NCI-H82 treated with DMSO at 0.1 percent for 48 hours (cell line): Measurements from ENCODE around the gene NBAS.

Experiments used
- DNase-seq: peaks from one replicate; lab custom pipeline; 2025; ENCODE audit not compliant: unreplicated experiment; lab: John Stamatoyannopoulos, UW

Gene NBAS

GRCh38 chr2:15316370-15316814, 244.7 kb downstream of the NBAS start:
- DNase-seq, result no peak

GRCh38 chr2:15315411-15315810, 245.7 kb downstream of the NBAS start:
- DNase-seq, result no peak

GRCh38 chr2:15313657-15314056, 247.5 kb downstream of the NBAS start:
- DNase-seq, result no peak

- DNase-seq, result no peak
These were observed 249.2 kb downstream of the NBAS start for GRCh38 chr2:15311926-15312325.

GRCh38 chr2:15311201-15311907, 249.8 kb downstream of the NBAS start:
- DNase-seq, result no peak

- no peak for DNase-seq
These were observed 253.6 kb downstream of the NBAS start for GRCh38 chr2:15307526-15307925.

- no peak for DNase-seq
These were observed 254.4 kb downstream of the NBAS start for GRCh38 chr2:15306706-15307105.

- DNase-seq, result no peak
These were observed 257.3 kb downstream of the NBAS start for GRCh38 chr2:15303874-15304273.

- no peak for DNase-seq
These were observed 259.0 kb downstream of the NBAS start for GRCh38 chr2:15302154-15302553.

- DNase-seq, result no peak
These were observed 260.2 kb downstream of the NBAS start for GRCh38 chr2:15300624-15301573.

- no peak for DNase-seq
These were observed 261.1 kb downstream of the NBAS start for GRCh38 chr2:15299904-15300520.

- DNase-seq, result no peak
These were observed 262.4 kb downstream of the NBAS start for GRCh38 chr2:15298770-15299169.

GRCh38 chr2:15293262-15293937, 267.7 kb downstream of the NBAS start:
- peak; percentile 68 for DNase-seq

GRCh38 chr2:15287447-15288184, 273.5 kb downstream of the NBAS start:
- DNase-seq, result no peak

GRCh38 chr2:15284614-15285013, 276.5 kb downstream of the NBAS start:
- no peak for DNase-seq

GRCh38 chr2:15281681-15282080, 279.5 kb downstream of the NBAS start:
- DNase-seq, result no peak

- no peak for DNase-seq
These were observed 281.8 kb downstream of the NBAS start for GRCh38 chr2:15279201-15279876.

GRCh38 chr2:15278296-15278695, 282.8 kb downstream of the NBAS start:
- DNase-seq, result no peak

- no peak for DNase-seq
These were observed 285.8 kb downstream of the NBAS start for GRCh38 chr2:15275346-15275745.

GRCh38 chr2:15273452-15273851, 287.7 kb downstream of the NBAS start:
- no peak for DNase-seq
